ENCODE results near the gene TMTC3.

DNA sequence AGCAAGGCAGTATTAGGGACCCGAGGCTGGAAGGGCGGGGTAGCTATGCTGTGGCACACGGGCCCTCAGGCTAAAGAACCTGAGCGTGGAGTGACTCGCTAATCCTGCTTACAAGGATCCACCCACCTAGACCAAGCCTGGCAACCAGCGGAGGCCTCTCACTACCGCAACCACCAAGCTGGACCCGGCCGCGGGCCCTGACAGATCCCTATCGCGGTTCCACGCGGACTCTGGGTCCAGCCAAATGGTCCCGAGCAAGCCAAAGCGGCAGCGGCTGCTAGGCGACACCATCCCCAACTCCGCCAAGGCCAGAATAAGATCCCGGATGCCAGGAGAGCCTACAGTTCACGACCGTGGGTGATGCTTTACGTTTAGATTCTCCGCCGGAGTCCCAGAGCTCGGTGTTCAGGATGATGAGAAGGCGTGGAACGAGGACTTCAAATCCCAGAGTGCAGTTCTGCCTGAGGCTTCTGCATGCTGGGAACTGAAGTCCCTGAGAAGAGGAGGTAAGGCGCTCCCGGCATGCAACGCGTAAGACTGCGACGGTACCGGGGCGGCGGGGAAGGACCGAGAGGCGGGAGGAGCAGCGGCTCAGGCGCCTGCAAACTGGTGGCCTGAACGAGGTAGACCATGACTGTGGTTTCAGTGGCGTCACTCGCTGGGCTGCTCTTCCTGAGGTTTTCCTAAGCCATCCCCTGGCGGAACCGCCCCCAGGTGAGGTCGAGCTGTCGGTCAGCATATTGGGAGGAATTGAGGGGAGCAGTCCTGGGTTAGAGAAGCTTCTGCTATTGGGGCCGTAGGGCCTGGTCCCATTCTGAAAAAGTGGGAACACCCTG lies at the start of gene TMTC3, which contains the start of gene CEP290:
- no peak for TF ChIP-seq JUN (IDR thresholded peaks at IDR 0.05; ENCODE audit: borderline replicate concordance, insufficient read depth, insufficient read length, low read depth)
- TF ChIP-seq POLR2AphosphoS5 (IDR thresholded peaks at IDR 0.05; ENCODE audit: insufficient read depth, low read depth, low read length) = peak; percentile 78

All from endothelial cell of umbilical vein (primary cell).